KMS-11 (cell line): ENCODE data around the gene ARHGAP24.

Source experiments
- H2AFZ ChIP-seq: fragments of 200-600 bp; sonication (generic); 2 replicates; pipeline ENCODE4 v1.6.1; 2016; ENCODE audit warnings: antibody characterized with exemption, mixed run types, low read depth
- H3K27ac ChIP-seq: fragments of 200-600 bp; sonication (generic); 2 replicates; pipeline ENCODE4 v1.6.1; 2016; ENCODE audit warnings: mild to moderate bottlenecking, mixed run types
- H3K27me3 ChIP-seq: fragments of 200-600 bp; sonication (generic); 2 replicates; pipeline ENCODE4 v1.6.1; 2017; ENCODE audit warnings: mild to moderate bottlenecking, low read depth, mixed run types, moderate library complexity; ENCODE audit not compliant: insufficient read depth
- H3K36me3 ChIP-seq: fragments of 200-600 bp; sonication (generic); 2 replicates; pipeline ENCODE4 v1.6.1; 2017; ENCODE audit warnings: mild to moderate bottlenecking, mixed run types; ENCODE audit not compliant: insufficient read depth
- H3K4me1 ChIP-seq: fragments of 200-600 bp; sonication (generic); 2 replicates; pipeline ENCODE4 v1.6.1; 2016; ENCODE audit warnings: mild to moderate bottlenecking, low read depth, mixed run types; ENCODE audit not compliant: poor library complexity, severe bottlenecking
- H3K4me2 ChIP-seq: fragments of 200-600 bp; sonication (generic); 2 replicates; pipeline ENCODE4 v1.7.0; 2016; ENCODE audit warnings: mild to moderate bottlenecking, mixed run types
- H3K4me3 ChIP-seq: fragments of 200-600 bp; sonication (generic); IDR thresholded peaks from 2 replicates; pipeline ENCODE4 v1.6.1; 2017; ENCODE audit warnings: low read depth, low read length, mixed read lengths; ENCODE audit not compliant: insufficient read depth
- H3K79me2 ChIP-seq: fragments of 200-600 bp; sonication (generic); 2 replicates; pipeline ENCODE4 v1.6.1; 2016; ENCODE audit warnings: low read depth, mixed run types; ENCODE audit not compliant: insufficient read depth
- H3K9ac ChIP-seq: fragments of 200-600 bp; sonication (generic); 2 replicates; pipeline ENCODE4 v1.6.1; 2016; ENCODE audit warnings: mild to moderate bottlenecking, mixed run types
- H4K20me1 ChIP-seq: fragments of 200-600 bp; sonication (generic); 2 replicates; pipeline ENCODE4 v1.6.1; 2016; ENCODE audit warnings: mild to moderate bottlenecking, mixed run types; ENCODE audit not compliant: insufficient read depth
- CTCF ChIP-seq: fragments of 200-600 bp; sonication (generic); conservative IDR thresholded peaks from 2 replicates; pipeline ENCODE4 v1.6.1; 2017; ENCODE audit warnings: low read depth, mild to moderate bottlenecking, antibody characterized with exemption, low read length, moderate library complexity, mixed read lengths

ARHGAP24 gene

GRCh38 chr4:85732124-85732523 is 257.2 kb downstream of the ARHGAP24 start:
- no peak overlapping the region for H3K4me2 ChIP-seq
- H3K27ac ChIP-seq: no peak overlapping the region
- H3K4me3 ChIP-seq: no peak overlapping the region
- H3K79me2 ChIP-seq: no peaks in the 10 kb centered on the region
- H3K4me1 ChIP-seq: no peaks in the 10 kb centered on the region
- H3K27me3 ChIP-seq: no peaks in the 10 kb centered on the region
- TF ChIP-seq CTCF: no peak
- H4K20me1 ChIP-seq: no peaks in the 10 kb centered on the region
- H3K9ac ChIP-seq: no peak overlapping the region
- no peaks in the 10 kb centered on the region for H3K36me3 ChIP-seq
- no peak overlapping the region for H2AFZ ChIP-seq

DNA sequence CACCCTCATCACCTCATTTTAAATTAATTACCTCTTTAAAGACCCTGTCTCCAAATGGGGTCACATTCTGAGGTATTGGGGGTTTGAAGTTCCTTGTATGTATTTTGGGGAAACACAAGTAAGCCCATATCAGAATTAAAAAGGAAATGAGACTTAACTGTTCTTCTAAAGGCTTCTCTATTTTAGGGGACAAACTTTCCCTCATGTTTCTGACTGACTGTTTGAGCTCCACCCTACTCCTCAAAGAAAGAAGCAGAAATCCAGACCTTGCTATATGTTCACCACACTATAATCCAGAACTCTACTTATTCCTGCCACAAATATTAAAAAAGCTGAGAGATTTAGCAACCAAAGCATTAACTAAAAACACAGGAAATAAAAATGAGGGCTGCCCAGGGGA is 258.8 kb downstream of the ARHGAP24 start:
- no peaks in the 10 kb centered on the region for H4K20me1 ChIP-seq
- H3K27ac ChIP-seq: no peak overlapping the region
- H3K4me3 ChIP-seq: no peak overlapping the region
- no peak overlapping the region for H3K4me2 ChIP-seq
- H3K27me3 ChIP-seq: no peaks in the 10 kb centered on the region
- H3K9ac ChIP-seq: no peak overlapping the region
- H3K36me3 ChIP-seq: no peaks in the 10 kb centered on the region
- no peaks in the 10 kb centered on the region for H3K79me2 ChIP-seq
- no peak overlapping the region for H2AFZ ChIP-seq
- no peak for TF ChIP-seq CTCF
- no peaks in the 10 kb centered on the region for H3K4me1 ChIP-seq

DNA sequence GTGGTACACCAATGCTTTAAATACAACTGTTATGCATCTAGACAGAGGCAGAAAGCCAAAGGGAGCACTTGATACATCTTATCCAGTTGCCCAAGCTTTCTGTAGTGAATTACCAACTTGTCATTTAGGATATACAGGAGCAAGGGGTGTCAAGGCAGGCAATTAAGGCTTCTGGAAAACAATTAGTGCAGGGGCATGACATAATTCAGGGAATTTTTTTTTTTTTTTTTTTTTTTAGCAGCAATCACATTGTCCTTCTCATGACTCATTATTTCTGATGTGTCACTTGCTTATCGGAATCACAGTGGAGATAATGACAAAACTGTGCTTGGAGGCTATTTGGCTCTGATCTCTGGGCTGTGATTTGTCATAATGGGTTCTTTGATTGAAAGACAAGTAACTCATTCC is 259.5 kb downstream of the ARHGAP24 start:
- Histone ChIP-seq H3K36me3 (no peaks in the 10 kb centered on the region), H3K4me2 (no peak overlapping the region), H3K4me3 (no peak overlapping the region), H3K27ac (no peak overlapping the region), H3K4me1 (no peaks in the 10 kb centered on the region), H3K27me3 (no peaks in the 10 kb centered on the region), H3K79me2 (no peaks in the 10 kb centered on the region), H2AFZ (no peak overlapping the region), H3K9ac (no peak overlapping the region), H4K20me1 (no peaks in the 10 kb centered on the region)
- no peak for TF ChIP-seq CTCF

DNA sequence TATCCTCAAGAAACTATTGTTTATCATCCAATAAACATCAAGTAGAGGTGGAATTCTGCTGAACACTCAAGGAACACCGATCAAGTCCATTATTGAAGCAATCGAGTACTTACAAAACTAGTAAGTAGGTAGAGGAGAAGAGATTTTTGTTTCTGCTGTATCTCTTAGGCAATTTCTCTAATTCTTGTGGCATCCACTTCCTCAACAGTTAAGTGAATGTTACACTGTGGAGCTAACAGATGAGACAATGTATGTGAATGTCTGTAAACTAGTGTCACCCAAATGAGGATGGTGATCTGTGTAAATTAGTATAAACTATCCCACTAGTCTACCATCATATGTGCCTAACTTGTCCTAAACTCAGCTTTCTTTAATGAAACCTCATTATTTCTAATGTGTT is 261.6 kb downstream of the ARHGAP24 start:
- no peak overlapping the region for H3K4me3 ChIP-seq
- H2AFZ ChIP-seq: no peak overlapping the region
- TF ChIP-seq CTCF: no peak
- no peak overlapping the region for H3K9ac ChIP-seq
- no peaks in the 10 kb centered on the region for H3K4me1 ChIP-seq
- no peak overlapping the region for H3K4me2 ChIP-seq
- H3K36me3 ChIP-seq: no peaks in the 10 kb centered on the region
- no peak overlapping the region for H3K27ac ChIP-seq
- H4K20me1 ChIP-seq: no peaks in the 10 kb centered on the region
- H3K27me3 ChIP-seq: no peaks in the 10 kb centered on the region
- H3K79me2 ChIP-seq: no peaks in the 10 kb centered on the region

DNA sequence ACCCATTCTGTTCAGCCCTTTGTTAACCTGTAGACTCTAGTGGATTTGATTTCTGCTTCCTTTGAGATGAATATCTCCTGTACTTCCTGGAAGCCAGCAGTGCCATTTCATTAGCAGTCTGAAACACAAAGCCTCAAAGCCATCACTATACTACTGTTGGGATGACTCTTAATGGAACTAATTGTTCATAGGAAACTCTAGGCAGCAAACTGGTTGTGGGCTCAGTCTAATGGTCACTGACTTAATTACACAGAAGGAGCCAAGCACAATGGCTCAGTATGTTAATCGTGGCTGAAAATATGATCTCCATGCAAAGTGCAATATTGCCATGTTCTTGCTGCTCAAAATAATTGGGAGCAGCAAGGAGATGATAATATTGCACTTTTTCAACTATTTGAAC is 262.3 kb downstream of the ARHGAP24 start:
- Histone ChIP-seq H3K9ac (no peak overlapping the region), H3K79me2 (no peaks in the 10 kb centered on the region), H3K36me3 (no peaks in the 10 kb centered on the region), H3K4me1 (no peaks in the 10 kb centered on the region), H3K4me2 (no peak overlapping the region), H3K4me3 (no peak overlapping the region), H3K27me3 (no peaks in the 10 kb centered on the region), H4K20me1 (no peaks in the 10 kb centered on the region), H2AFZ (no peak overlapping the region), H3K27ac (no peak overlapping the region)
- TF ChIP-seq CTCF: no peak
